Progenitor cell of endocrine pancreas (in vitro differentiated cells): ENCODE data around the gene PCSK1. TPM values are rescaled to one million over a fixed set of nuclear protein-coding genes. Genes with fewer than 3 reads are reported as not detected.
A peak's percentile ranks its signal among the peaks of the same experiment; 100 is the strongest.

ENCODE experiments used
- DNase-seq: peaks from one replicate; pipeline ENCODE4 v3.0.0; 2021; ENCODE audit warnings: low spot score; ENCODE audit not compliant: unreplicated experiment
- H3K27ac Mint-ChIP-seq: 2 replicates; pipeline ENCODE4 v1.8.0; 2021; ENCODE audit warnings: mild to moderate bottlenecking, moderate library complexity, mixed read lengths
- H3K27me3 Mint-ChIP-seq: 2 replicates; pipeline ENCODE4 v1.8.0; 2021; ENCODE audit warnings: mixed read lengths
- H3K36me3 Mint-ChIP-seq: 2 replicates; pipeline ENCODE4 v1.8.0; 2022; ENCODE audit warnings: mixed read lengths; ENCODE audit not compliant: insufficient read depth
- H3K4me1 Mint-ChIP-seq: 2 replicates; pipeline ENCODE4 v1.8.0; 2021; ENCODE audit warnings: low read depth, mixed read lengths
- H3K4me3 Mint-ChIP-seq: 2 replicates; pipeline ENCODE4 v1.8.0; 2021; ENCODE audit warnings: low read depth, mild to moderate bottlenecking, moderate library complexity, mixed read lengths
- H3K9me3 Mint-ChIP-seq: 2 replicates; pipeline ENCODE4 v1.8.0; 2021; ENCODE audit warnings: low read depth, mixed read lengths
- CTCF ChIP-seq: fragments of 200-600 bp; sonication (generic); IDR thresholded peaks from one replicate; pipeline ENCODE4 v1.5.0; 2021; ENCODE audit warnings: antibody characterized with exemption, mild to moderate bottlenecking; ENCODE audit not compliant: unreplicated experiment
- long read RNA-seq: library from polyadenylated mRNA; unstranded; transcript quantifications from one replicate; pipeline ENCODE4 v2.0.0, GENCODE V29; 2020
- total RNA-seq: library from RNA; stranded (reverse); gene quantifications from 2 replicates; pipeline ENCODE4 v1.2.1, GENCODE V29; 2021

Gene PCSK1
- 1.9 and 2.0 TPM in 2 replicates for total RNA-seq
- long read RNA-seq, full-length matches to known transcripts: 9 of 10 reads
- long read RNA-seq, partial matches to known transcripts: 1 of 10 reads
- long read RNA-seq, other reads (novel, unspliced or antisense): 0 of 10 reads

GRCh38 chr5:96433066-96433447 is at the start of gene PCSK1:
PCSK1 (minus strand) TSS chr5:96433248; CDS start chr5:96433042, 206 bp downstream.
- H3K4me3 Mint-ChIP-seq: peak within 1 kb of the TSS; percentile 35
- H3K27ac Mint-ChIP-seq: no peak within 1 kb of the TSS
- H3K4me1 Mint-ChIP-seq: peaks cover 2% of the 10 kb centered on the region
- DNase-seq: no peak
- H3K9me3 Mint-ChIP-seq: no peaks in the 10 kb centered on the region
- no peaks in the 10 kb centered on the region for H3K36me3 Mint-ChIP-seq
- H3K27me3 Mint-ChIP-seq: peaks cover 72% of the 10 kb centered on the region
- no peak for TF ChIP-seq CTCF

- H3K9me3 Mint-ChIP-seq: no peaks in the 10 kb centered on the region
- peaks cover 2% of the 10 kb centered on the region for H3K27me3 Mint-ChIP-seq
- H3K4me3 Mint-ChIP-seq: no peak overlapping the region
- no peak for DNase-seq
- no peak for TF ChIP-seq CTCF
- H3K36me3 Mint-ChIP-seq: no peaks in the 10 kb centered on the region
- peaks cover 9% of the 10 kb centered on the region for H3K4me1 Mint-ChIP-seq
- no peak overlapping the region for H3K27ac Mint-ChIP-seq
These were observed 48.8 kb upstream of the PCSK1 start for GRCh38 chr5:96481867-96482266.

DNA sequence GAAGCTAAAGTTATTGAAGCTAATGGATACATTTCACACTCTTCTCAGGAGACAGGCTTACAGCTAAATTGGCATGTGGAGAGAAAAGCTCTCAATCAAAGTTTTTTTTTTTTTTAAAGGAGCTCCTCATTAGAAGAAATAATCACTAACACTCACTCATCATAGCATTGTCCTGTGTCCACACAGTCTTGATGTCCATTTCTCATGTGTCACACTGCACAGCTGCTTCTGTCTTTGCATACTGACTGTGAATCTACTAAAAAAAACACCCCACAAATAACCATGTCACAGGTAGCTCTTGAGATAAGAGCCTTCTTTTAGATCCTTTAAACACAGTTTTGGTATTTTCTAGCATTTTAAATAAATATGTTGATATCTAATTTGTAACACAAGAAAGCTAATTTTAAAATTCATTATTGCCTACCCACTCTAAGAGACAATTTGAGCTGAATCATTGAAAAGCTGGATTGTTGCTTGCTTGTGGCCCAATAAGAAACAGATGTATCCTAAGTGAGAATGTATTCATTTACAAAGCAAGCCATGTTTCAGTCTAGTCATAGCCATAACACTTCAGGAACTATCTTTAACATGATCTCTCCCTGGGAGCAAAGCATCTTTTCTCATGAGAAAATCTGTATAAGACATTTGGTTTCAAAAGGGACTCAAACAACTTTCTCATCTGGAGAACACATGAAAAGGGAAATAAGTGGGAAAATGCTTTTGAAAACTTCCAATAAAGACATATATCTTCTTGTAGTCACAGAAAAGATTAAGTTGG is 48.1 kb upstream of the PCSK1 start:
- no peak overlapping the region for H3K27ac Mint-ChIP-seq

DNA sequence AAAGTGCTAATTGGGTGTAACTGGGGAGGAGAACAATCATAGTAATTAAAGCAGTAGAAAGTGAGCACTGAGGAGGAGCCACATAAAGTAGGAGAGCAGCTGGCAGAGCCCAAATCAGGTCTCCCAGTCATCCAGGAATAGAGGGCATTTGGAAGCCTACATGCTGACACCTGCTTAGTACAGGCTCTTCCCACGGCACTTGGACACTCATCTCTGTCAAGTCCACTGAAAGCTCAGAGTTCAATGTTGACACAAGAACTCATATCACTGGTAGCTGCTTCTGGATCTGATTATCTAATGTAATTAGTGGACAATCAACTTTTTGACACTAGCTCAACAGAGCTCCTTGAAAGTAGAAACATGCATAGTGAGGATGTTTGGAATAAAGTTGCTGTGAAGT is 45.9 kb upstream of the PCSK1 start:
- Mint-ChIP-seq H3K27ac (no peak overlapping the region), H3K27me3 (no peaks in the 10 kb centered on the region), H3K9me3 (no peaks in the 10 kb centered on the region), H3K36me3 (no peaks in the 10 kb centered on the region), H3K4me1 (peaks cover 20% of the 10 kb centered on the region), H3K4me3 (no peak overlapping the region)
- no peak for TF ChIP-seq CTCF
- no peak for DNase-seq

More for the DNA sequence above, 48.1 kb upstream of the PCSK1 start:
- Mint-ChIP-seq H3K36me3 (no peaks in the 10 kb centered on the region), H3K4me3 (no peak overlapping the region), H3K27me3 (peaks cover 2% of the 10 kb centered on the region), H3K9me3 (no peaks in the 10 kb centered on the region), H3K4me1 (peaks cover 15% of the 10 kb centered on the region)
- DNase-seq: no peak
- no peak for TF ChIP-seq CTCF

DNA sequence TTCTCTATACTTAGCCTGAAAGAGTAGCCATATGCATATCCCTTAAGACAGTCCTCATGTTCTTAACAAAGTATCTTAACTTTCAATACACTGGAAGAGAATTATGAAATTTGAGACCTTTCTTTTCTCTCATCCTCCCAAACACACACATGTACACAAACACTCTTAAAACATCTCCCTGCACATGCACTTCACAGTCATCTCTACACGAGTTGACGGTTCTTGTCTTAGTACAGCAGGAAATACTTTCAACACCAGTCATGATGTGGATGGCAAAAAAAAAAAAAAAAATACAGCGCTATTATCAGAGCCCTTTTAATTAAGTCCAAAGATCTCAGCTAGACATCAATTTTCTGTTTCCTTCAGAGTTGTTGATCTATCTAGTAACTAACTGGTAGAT is 43.6 kb upstream of the PCSK1 start:
- H3K36me3 Mint-ChIP-seq: no peaks in the 10 kb centered on the region
- no peaks in the 10 kb centered on the region for H3K9me3 Mint-ChIP-seq
- no peak overlapping the region for H3K4me3 Mint-ChIP-seq
- peaks cover 4% of the 10 kb centered on the region for H3K27me3 Mint-ChIP-seq
- H3K4me1 Mint-ChIP-seq: peaks cover 27% of the 10 kb centered on the region
- no peak for TF ChIP-seq CTCF
- no peak for DNase-seq
- no peak overlapping the region for H3K27ac Mint-ChIP-seq
